CMK (cell line): ENCODE data around the gene TRAF5.
"Not testable (repeated sequence)": the region's sequence is repeated elsewhere in the genome, so short reads cannot be mapped to it uniquely, and the experiment has no call there.

Experiments
- DNase-seq: peaks from one replicate; pipeline ENCODE4 v3.0.0-alpha.2; 2010; ENCODE audit warnings: low read depth

TRAF5 gene

DNA sequence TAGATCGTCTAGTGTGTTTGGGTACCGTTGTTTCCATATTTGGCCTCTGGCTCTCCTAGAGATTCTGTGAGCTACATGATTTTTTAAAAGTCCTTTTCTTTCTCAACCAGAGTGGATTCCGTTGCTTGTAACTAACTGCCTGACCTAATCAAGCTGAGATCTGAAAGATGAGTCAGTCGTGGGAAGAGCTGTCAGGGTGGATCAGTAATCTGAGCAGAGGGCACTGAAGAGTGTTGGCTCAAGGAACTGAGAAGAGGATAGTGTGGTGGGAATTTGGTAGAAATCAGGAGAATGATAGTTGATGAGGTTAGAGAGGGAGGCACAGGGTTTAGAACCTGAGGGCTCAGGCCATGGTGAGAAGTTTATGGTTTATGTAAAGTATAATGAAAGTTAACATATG lies 52.2 kb downstream of the TRAF5 start:
- no peak for DNase-seq

- DNase-seq: no peak
These were observed 52.8 kb downstream of the TRAF5 start for GRCh38 chr1:211379446-211379845.

GRCh38 chr1:211381481-211382181 lies 55.0 kb downstream of the TRAF5 start:
- DNase-seq: no peak

DNA sequence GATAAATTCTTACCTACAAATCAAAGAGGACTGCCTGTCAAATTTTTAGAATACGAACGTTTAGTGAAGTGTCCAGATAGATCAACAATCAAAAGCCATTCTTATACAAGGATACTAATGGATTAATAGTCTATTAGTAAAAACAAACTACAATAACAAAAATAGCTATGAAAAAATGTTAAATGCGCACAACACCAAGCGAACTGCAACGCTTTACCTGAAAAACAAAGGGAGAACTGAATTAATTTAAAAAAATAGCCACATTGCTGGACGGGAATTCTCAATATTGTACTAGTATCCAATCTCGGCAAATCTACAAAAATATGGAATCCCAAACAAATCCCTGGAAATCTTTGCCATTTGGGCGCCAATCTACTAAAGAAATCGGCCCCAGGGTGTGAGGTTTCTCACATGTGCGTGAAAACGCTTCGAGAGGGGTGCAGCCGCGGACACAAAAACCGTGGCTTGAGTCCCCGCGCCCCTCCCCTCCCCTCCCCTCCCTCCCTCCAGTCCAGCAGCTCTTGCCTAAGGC lies 55.6 kb downstream of the TRAF5 start:
- no peak for DNase-seq

- DNase-seq: peak; percentile 88
These were observed 56.3 kb downstream of the TRAF5 start for GRCh38 chr1:211382714-211383480.

GRCh38 chr1:211384524-211384923 lies 57.9 kb downstream of the TRAF5 start:
- no peak for DNase-seq

DNA sequence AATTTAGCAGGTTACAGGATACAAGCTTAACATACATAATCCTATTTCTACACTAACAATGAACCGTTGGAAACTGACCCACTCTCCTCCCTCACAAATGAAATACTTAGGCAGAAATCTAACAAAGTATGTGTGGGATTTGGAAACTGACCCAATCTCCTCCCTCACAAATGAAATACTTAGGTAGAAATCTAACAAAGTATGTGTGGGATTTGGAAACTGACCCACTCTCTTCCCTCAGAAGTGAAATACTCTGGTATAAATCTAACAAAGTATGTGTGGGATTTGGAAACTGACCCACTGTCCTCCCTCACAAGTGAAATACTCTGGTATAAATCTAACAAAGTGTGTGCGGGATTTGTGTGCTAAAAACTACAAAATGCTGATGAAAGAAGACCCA lies 60.3 kb downstream of the TRAF5 start:
- no peak for DNase-seq

GRCh38 chr1:211390829-211391228 lies 64.2 kb downstream of the TRAF5 start:
- DNase-seq: not testable (repeated sequence)

DNA sequence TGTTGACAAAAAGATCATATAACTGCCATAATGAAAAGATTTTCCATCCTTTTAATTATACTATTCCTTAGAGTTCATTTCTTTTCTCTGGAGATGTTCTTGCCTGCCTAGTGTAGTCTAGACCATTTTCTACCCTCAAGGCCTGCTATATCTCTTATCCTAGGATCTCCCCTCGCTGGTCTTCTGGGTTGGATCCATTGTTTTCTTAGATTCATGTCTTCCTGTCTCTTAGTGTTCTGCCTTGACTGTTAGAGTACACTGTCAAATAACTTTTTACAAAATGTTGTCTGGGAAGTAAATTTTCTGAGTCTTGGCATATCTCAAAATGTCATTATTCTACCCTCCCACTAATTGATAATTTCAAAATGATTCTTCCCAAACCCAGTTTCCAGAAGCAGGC lies 66.6 kb downstream of the TRAF5 start:
- DNase-seq: no peak

GRCh38 chr1:211398266-211398930 lies 71.8 kb downstream of the TRAF5 start:
- not testable (repeated sequence) for DNase-seq

GRCh38 chr1:211399851-211400393 lies 73.3 kb downstream of the TRAF5 start:
- not testable (repeated sequence) for DNase-seq

DNA sequence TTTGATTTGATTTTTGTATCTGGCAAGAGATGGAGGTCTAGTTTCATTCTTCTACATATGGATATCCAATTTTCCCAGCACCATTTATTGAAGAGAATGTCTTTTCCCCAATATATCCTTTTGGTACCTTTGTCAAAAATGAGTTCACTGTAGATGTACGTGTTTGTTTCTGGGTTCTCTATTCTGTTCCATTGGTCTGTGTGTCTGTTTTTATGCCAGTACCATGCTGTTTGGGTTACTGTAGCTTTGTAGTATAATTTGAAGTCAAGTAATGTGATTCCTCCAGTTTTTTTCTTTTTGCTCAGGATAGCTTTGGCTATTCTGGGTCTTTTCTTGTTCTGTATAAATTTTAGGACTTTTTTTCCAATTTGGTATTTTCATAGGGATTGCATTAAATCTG lies 75.1 kb downstream of the TRAF5 start:
- DNase-seq: not testable (repeated sequence)

DNA sequence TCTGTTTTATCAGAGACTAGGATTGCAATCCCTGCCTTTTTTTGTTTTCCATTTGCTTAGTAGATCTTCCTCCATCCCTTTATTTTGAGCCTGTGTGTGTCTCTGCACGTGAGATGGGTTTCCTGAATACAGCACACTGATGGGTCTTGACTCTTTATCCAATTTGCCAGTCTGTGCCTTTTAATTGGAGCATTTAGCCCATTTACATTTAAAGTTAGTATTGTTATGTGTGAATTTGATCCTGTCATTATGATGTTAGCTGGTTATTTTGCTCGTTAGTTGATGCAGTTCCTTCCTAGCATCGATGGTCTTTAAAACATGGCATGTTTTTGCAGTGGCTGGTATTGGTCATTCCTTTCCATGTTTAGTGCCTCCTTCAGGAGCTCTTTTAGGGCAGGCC lies 79.5 kb downstream of the TRAF5 start:
- not testable (repeated sequence) for DNase-seq

DNA sequence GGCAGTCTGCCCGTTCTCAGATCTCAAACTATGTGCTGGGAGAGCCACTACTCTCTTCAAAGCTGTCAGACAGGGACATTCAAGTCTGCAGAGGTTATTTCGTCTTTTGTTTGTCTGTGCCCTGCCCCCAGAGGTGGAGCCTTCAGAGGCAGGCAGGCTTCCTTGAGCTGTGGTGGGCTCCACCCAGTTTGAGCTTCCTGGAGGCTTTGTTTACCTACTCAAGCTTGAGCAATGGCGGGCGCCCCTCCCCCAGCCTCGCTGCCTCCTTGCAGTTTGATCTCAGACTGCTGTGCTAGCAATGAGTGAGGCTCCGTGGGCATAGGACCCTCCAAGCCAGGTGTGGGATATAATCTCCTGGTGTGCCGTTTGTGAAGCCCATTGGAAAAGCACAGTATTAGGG lies 81.1 kb downstream of the TRAF5 start:
- not testable (repeated sequence) for DNase-seq

DNA sequence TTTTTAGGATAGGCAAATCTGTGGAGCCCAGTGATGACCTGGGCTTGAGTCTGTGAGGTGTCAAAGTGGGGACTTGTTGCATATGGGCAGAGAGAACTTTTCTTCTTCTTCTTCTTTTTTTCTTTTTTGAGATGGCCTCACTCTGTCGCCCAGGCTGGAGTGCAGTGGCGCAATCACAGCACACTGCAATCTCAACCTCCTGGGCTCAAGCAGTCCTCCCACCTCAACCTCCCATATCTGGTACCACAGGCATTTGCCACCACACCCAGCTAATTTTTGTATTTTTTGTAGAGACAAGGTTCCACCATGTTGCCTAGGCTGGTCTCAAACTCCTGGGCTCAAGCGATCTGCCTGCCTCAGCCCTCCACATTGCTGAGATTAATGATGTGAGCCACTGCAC lies 85.0 kb downstream of the TRAF5 start:
- DNase-seq: no peak

DNA sequence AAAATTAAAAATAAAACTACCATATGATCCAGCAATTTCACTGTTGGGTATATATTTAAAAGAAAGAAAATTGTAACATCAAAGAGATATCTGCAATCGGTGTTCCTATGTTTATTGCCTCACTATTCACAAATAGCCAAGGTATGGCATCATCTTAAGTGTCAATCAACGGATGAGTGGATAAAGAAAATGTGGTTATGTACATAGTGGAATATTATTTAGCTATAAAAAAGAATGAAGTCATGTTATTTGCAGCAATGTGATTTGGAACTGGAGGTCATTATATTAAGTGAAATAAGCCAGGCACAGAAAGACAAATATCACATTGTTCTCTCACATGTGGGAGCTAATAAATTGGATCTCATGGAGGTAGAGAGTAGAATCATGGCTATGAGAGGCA lies 89.1 kb downstream of the TRAF5 start:
- DNase-seq: no peak

DNA sequence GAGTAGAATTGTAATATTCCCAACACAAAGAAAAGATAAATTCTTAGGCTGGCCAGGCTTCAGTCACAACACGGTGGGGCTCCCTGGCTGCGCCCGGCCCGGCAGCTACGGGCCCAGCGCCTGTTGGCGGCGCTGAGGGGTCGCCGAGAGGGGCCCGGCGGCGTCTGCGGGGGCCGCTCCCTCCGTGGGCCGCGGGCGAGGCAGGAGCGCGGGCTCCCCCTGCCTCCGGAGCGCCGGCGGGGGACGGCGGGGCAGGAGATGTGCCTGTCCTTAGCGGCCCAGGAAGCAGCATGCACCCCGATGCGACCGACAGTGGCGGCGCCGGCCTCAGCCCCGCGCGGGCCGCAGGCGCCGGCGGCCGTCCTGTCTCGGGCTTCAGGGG lies 89.6 kb downstream of the TRAF5 start:
- not testable (repeated sequence) for DNase-seq

GRCh38 chr1:211416628-211417323 lies 90.1 kb downstream of the TRAF5 start:
- DNase-seq: not testable (repeated sequence)

GRCh38 chr1:211420389-211420788 lies 93.8 kb downstream of the TRAF5 start:
- no peak for DNase-seq

DNA sequence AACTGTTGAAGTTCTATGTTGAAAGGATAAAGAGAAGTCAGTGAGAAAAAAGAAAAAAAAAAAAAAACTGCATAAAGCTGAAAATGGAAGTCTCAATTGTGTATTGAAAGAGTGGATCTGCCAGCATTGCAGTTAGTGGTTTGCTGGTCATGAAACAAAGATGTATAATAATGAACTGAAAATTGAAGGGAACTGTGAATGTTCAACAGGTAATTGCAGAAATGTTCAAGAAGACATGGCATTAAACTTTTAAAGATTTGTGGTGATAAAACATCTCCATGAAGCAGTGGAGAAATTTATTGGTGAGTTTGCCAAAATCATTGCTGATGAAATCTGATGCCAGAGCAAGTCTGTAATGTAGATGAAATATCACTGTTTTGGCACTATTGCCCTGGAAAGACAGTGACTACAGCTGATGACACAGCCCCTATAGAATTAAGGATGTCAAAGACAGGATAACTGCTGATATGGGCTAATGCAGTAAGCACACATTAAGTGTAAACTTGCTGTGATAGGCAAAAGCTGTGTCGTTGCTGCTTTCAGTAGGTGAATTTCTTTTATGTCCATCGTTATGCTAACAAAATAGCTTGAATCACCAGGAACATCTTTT lies 94.3 kb downstream of the TRAF5 start:
- no peak for DNase-seq

GRCh38 chr1:211424018-211424417 lies 97.4 kb downstream of the TRAF5 start:
- DNase-seq: no peak
